NCI-H187 (cell line): Measurements from ENCODE around the gene CEBPZ.
"Not testable (repeated sequence)": the region's sequence is repeated elsewhere in the genome, so short reads cannot be mapped to it uniquely, and the experiment has no call there.

Source experiments
- DNase-seq, 2 experiments: peaks; one replicate each; lab custom pipeline; 2025; lab: John Stamatoyannopoulos, UW

Gene CEBPZ, protein sequence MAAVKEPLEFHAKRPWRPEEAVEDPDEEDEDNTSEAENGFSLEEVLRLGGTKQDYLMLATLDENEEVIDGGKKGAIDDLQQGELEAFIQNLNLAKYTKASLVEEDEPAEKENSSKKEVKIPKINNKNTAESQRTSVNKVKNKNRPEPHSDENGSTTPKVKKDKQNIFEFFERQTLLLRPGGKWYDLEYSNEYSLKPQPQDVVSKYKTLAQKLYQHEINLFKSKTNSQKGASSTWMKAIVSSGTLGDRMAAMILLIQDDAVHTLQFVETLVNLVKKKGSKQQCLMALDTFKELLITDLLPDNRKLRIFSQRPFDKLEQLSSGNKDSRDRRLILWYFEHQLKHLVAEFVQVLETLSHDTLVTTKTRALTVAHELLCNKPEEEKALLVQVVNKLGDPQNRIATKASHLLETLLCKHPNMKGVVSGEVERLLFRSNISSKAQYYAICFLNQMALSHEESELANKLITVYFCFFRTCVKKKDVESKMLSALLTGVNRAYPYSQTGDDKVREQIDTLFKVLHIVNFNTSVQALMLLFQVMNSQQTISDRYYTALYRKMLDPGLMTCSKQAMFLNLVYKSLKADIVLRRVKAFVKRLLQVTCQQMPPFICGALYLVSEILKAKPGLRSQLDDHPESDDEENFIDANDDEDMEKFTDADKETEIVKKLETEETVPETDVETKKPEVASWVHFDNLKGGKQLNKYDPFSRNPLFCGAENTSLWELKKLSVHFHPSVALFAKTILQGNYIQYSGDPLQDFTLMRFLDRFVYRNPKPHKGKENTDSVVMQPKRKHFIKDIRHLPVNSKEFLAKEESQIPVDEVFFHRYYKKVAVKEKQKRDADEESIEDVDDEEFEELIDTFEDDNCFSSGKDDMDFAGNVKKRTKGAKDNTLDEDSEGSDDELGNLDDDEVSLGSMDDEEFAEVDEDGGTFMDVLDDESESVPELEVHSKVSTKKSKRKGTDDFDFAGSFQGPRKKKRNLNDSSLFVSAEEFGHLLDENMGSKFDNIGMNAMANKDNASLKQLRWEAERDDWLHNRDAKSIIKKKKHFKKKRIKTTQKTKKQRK

DNA sequence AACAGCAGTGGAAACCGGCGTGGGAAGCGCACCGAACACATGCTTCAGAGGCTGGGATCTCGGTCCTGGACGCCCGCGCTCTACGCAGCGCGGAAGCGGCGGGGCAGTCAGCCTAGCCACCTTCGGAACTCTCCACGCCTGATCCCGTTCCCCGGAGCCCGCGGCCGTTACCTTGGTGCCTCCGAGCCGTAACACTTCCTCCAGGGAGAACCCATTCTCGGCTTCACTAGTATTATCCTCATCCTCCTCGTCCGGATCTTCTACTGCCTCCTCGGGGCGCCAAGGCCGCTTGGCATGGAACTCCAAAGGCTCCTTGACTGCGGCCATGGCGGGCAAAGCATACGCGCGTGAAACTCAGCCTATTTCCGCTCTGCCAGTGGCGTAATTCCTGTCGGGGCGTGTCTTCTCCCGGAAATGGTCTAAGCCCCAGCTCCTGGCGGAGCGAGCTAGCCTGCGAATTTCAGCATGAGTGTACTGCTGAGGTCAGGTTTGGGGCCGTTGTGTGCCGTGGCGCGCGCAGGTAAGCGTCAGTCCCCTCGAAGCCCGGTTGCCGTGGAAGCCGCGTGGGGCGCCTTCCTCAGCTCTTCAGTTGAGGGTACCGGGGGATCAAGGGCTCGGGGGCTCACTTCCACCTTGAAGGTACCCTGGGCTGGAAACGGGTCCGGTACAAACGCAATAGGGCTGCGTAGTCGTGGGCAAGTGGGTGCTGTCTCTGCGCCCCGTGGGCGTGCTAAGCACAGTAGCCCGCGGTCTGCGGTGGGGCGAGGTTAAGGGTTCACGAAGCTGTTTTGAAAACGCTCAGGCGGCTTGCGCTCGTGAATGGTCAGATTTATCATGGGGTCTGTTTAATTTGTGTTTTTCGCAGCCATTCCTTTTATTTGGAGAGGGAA is at the start of gene CEBPZ, which contains the start of gene NDUFAF7:
CEBPZ (minus strand) TSS at position 356 of the 890 bp plus-strand sequence; CDS start at position 327, 29 bp downstream.
NDUFAF7 (plus strand) TSS at position 418 of the 890 bp plus-strand sequence; CDS start at position 466, 48 bp downstream.
- DNase-seq = peak; percentile 41 to 82

DNA sequence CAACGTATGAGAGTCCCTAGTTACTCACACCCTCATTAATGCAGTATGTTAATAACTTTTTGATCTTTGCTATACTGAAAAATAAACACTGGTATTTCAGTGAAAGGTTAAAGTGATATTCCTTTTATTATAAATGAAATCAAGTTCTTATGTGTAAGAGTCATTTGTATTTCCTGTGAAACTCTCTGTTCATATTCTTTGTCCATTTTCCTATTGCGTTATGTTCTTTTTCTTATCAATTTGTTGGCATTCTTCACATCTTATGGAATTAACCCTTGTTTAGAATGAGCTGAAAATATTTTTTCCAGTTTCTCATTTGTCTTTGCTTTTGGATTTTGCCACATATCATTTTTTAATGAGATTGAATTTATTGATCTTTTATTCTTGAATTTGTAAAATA is 44.9 kb upstream of the CEBPZ start:
- DNase-seq = no peak

DNA sequence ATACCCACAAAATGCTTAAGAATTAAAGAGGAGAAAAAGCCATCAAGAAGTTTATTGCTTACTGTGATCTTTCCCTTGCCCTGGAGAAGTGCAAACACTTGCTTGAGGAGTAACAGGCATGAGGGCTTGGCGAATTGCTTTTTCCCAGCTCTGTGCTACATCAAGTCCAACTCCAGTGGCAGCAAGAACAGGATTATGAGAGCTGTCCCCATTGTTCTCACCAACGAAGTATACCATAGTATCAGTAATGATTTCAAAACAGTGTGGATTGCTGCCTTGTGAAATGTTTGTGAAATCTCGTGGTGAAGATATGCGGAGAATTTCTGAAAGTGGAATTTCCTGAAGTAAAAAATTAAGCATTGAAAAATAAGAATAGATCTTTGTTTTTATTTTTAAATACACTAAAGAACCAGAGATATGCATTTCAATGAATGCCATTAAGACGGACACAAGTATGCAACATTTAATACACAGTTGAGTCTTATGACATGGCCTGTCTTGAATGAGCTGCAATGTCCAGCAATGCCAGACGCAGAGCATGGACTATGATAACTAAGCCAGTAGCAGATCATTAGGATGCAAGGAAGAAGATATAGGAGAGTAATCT is 43.1 kb upstream of the CEBPZ start:
- no peak for DNase-seq

DNA sequence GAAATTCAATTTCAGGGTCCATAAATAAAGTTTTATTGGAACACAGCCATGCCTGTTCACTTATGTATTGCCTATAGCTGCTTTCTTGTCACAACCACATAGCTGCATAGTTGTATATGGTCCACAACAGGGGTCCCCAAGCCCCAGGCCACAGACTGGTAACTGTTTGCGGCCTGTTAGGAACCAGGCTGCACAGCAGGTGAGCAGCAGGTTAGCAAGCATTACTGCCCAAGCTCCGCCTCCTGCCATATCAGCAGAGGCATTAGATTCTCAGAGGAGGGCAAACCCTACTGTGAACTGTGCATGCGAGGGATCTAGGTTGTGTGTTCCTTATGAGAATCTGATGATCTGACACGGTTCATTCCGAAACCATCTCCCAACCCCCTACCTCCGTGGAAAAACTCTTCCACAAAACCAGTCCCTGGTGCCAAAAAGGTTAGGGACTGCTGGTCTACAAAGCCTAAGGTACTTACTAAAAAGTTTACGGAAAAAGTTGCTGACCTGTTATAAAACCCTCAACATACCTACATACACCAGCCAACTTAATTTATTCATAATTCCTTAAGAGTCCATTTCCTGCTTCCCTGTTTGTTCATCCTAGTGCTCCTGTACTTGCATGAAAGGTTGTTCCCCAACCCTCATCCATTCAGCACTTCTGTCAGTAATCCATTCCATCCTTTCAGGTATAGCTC is 40.1 kb upstream of the CEBPZ start:
- DNase-seq = no peak

DNA sequence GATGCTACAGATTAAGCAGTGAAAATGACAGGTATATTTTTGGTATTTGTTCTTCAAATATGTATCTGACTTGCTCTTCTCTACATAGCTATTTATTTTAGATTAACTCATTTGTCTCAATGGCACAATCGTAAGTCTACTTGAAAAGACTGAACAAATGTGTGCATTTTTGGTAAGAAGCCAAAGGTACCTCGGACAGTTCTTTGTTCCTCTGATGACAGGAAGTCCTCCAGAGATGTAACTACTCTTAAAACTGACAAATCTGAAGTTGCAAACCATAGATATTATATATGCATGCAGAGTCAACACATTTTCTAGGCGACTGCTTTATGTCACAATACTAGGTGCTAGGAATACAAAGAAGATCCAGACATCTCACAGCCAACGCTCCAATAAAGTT is 36.7 kb upstream of the CEBPZ start:
- no peak for DNase-seq

DNA sequence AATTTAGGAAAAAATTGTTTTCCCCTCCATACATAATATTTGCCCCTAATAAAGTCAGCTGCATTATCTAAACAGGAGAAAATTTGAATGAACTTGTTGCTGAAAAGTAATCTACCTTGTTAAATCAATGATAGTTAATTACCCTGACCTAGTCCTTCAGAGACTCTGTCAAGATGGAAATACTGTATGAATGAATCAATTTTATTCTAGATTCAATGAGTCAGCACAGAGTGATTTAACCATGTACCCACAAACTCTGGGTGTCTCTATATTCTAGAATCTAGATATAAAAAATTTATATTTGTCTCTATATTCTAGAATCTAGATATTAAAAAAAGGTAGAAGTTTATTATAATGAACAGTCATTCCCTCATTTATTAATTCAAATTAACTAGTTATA is 36.3 kb upstream of the CEBPZ start:
- DNase-seq = no peak

DNA sequence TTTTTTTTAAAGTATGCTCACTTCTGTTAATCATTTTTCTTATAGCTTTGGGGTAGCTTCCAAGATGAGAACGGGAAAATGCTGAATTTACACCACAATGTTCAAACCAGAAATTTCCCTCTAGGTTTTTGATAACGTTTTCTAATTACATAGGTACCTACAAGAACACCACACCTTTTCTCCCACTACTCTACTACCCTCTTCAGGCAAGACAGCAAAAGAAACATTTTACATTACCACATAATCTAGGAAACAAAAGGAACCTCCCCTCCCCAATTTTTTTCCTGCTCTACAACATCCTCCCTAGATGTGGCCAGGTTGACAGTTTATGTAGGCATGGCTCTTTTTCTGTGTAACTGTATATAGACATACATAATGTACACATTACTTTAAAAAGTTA is 32.4 kb upstream of the CEBPZ start:
- no peak for DNase-seq

DNA sequence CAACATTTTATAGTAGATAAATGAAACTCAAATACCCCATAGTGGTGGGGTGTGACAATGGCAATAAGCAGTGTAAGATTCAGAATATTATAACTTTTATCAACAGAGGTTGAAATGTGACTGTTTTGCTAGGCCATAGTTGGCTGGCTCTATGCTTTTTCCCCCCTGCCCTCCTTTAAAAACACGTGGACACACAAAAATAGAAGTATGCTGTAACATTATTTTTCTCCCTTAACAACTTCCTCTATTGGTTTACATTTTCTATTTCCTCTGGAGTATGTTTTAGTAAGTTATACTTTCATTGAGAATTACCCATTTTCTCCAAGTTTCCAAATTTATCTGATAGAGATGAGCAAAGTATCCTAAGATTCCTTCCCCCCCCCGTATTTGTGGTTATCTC is 31.1 kb upstream of the CEBPZ start:
- no peak for DNase-seq

DNA sequence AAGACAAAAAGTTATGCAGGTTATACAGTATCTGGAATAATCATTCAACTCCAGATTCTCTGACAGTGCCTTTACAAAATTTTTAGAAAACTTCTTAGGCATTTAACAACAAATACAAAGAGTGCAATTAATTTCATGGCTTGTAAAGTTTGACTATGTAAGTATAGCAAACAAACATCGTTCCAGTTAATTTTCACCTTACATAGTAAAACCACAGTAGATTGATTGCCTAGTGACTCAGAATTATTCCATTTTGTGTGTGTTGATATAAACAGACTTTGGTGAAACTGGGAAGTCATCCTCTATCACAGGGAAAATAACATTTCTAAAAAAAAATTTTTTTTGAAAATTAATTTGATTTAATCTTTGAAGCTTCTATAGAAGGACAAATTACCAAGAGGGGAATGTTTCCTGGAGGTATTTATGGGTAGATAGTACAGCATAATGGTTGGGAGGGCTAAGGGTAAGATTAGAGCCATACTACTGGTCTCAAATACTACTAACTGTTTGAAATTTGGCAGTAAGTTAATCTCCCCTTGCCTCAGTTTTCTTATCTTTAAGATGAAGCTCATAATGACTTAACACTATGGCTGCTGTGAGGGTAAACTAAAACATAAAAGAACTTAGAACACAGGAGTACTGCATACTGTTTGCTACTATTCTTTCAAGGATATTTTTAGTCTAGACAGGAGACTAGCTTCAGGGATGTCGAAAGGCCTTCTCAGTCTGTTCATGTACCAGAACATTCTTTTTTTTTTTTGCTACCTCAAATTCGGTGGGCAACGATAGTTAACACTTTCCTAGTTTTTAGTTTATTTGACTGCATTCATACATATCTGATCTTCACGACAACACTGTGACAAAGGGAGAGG is 19.7 kb upstream of the CEBPZ start:
- DNase-seq = no peak

DNA sequence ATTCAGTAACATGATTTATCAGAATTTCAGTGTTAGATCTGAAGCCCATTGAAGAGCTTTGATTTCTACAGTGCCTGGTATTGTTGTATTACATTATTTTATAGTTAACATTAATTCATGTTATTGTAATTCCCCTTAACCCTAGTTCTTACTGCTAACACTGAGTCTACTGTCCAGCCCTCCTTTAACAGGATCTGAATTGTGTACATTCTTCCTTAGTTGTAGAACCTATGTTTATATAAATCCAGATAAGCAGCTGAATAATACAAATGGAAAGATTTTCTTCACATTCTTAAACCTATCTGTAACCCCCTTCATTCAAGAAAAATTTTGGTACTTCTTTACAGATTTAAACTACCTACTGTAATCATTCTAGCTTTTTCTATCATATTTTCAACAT is 14.8 kb upstream of the CEBPZ start:
- DNase-seq = no peak

DNA sequence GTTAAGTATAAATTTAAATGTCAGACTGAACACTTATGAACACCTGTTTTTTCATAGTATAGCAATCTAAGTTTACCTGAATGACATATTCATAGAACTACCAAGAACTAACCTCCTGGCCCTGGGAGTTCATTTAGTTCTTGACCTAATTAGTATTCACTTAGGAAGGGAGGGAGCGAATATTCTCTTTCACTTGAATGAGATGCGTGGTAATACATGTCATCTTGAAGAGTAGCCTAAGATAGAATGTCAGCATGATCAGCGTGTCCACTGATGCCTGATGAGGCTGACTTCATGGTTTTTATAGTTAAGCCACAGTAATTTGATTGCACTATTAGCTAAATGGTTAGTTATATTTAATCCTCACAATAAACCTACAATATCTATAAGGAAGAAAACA is 13.4 kb upstream of the CEBPZ start:
- DNase-seq = no peak

DNA sequence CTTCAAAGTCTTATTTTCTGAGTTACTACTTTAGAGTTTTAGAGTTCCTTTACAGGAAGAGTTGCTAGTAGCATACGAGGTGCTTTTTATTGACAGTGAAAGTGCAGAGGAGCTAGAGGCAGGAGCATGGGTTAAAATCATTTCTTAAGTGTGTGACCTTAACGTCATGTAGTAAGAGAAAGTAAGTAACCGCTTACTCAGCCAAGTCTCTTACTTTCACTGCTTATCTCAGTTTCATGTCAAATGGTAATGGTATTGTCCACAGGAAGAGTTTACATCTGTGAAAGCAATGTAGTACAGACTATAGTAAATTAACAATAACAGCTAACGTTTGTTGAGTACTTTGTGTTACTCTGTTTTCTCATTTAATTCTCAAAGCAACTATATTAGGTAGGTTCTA is 12.6 kb upstream of the CEBPZ start:
- no peak for DNase-seq

DNA sequence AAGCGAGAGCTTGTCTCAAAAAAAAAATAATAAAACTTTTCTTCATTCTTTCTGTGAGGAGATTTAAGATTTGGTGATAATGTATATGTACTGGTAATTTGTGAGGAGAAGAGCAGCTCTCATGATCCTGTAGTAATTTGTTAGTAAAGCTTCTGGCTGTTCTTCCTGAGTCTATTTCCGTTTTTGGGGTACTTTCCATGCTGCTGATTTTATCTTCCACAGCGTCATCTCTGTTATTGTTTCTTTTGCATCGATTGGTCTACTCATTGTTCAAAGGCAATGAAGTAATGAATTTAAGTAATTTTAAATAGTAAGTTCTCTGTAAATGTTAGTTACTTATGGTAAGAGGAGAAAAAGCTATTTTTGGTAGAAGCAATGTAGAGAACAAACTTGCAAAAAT is 12.0 kb upstream of the CEBPZ start:
- DNase-seq = no peak

DNA sequence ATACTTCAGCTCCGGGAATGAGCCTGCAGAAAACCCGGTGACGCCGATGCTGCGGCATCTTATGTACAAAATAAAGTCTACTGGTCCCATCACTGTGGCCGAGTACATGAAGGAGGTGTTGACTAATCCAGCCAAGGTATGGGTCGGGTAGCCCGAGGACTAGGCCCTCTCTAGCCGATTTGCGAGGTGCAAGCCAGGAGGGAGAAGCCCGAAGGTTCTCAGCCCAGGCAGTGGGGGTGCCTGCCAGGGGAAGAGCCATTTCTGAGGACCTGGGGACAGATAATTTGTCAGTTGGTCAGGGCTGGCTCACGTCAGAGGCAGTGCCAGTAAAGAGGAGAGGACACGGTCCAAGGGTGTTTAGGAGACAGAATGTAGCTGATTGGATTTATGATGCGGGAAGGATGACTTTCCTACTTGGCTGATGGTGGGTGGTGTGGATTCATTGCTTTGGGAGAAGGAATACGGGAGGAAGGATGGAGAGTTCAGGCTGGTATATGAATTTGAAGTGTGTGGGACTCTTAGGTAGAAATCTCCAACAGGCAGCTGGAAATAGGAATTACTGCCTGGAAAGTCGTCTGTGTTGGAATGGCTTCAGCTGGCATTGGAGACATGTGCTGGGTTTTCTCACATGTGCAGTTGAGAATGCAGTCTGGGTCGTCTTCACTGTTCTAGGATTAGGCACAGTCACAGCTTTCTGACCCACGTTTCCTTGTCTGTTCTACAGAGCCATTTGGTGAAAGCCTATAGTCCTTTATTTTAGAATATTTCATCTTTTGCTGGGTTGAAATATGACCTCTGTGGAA is 936 bp upstream of the CEBPZ start:
- no peak for DNase-seq

DNA sequence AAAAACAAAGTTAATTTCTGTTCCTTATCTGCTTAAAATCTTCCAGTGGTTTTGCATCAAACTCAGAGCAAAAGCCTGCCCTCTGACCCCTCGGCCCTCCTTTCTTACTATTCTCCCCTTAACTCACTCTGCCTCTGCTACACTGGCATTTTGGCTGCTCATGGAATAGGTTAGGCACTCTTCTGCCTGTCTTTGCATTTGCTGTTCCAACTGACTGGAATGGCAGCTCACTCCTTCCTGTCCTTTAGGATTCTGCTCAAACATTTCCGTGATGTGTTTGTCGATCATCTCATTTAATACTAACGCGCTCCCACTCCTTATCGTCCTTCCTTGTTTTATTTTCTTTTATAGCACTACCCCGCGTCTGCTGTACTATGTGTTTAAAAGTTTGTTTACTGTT is 815 bp downstream of the CEBPZ start:
- DNase-seq = no peak

DNA sequence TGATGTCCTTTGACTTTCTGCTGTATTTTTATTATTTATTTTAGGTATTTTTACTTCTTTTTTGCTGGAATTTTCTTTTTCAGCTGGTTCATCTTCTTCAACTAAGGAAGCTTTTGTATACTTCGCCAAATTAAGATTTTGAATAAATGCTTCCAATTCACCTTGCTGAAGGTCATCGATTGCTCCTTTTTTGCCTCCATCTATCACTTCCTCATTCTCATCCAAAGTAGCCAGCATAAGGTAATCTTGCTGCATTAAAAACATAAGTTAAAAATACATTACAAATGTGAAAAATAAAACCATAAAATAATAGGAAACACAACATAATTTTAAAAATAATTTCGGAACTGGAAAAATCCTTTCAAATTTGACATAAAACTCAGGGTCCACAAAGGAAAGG is 2.6 kb downstream of the CEBPZ start:
- DNase-seq = no peak

DNA sequence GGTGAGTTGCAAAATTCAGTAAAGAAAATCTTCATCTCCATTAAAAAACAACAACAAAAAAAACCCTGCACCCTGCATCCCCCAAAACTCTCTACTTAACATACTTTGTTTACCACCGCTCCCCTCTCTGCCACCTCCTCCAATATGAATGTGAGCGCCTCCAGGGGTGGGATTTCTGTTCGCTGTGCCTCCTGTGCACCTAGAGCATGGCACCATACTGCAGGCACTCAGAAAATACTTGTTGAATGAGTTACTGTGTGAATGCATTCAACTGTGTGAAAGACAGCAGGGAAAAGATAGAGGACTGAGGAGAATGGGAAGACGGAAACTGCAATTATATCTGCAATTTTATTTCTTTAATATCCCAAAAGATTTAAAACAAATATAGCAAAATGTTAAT is 4.5 kb downstream of the CEBPZ start:
- DNase-seq = no peak

DNA sequence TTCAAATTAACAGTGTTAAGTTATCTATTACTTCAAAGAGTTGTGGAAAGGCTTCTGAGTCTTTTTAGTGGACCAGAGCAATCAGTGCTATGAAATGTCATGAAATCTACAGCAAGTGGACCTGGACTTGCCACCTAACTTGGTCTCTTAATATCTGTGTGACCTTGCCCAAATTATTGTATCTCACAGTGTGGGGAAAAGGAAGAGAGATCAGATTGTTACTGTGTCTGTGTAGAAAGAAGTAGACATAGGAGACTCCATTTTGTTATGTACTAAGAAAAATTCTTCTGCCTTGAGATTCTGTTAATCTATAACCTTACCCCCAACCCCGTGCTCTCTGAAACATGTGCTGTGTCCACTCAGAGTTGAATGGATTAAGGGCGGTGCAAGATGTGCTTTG is 6.3 kb downstream of the CEBPZ start:
- not testable (repeated sequence) for DNase-seq

DNA sequence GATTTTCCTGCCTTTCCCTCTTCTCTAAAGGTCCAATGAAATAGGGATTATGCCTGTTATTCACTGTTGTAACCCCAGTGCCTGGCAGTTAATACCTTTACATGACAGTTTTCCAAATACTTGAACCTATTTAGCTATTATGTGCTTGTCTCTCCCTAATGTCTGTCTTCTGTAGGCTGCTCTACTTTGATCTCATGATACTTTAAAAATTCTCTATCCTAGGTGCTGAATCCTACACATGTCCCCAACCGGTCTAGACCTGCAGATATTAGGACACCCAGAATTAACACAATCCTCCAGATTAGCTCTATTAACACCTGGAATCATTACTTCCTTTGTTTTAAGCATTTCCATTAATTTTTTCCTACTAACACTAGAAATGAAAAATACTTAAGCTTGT is 7.3 kb downstream of the CEBPZ start:
- DNase-seq = no peak
